ENCODE results near the gene AKT3.
"Not testable (repeated sequence)": the region's sequence is repeated elsewhere in the genome, so short reads cannot be mapped to it uniquely, and the experiment has no call there.

AKT3 gene

GRCh38 chr1:243597383-243597782, 252.7 kb downstream of the AKT3 start:
- DNase-seq (ENCODE audit: low spot score): peak; percentile 50

- peak; percentile 85 for DNase-seq (ENCODE audit: low spot score)
Measured at GRCh38 chr1:243596431-243597062, 253.5 kb downstream of the AKT3 start.

GRCh38 chr1:243595527-243596210, 254.4 kb downstream of the AKT3 start:
- no peak for DNase-seq (ENCODE audit: low spot score)

GRCh38 chr1:243594455-243594854, 255.6 kb downstream of the AKT3 start:
- DNase-seq (ENCODE audit: low spot score): no peak

- DNase-seq (ENCODE audit: low spot score): not testable (repeated sequence)
Measured at GRCh38 chr1:243589286-243589685, 260.8 kb downstream of the AKT3 start.

GRCh38 chr1:243587823-243588560, 262.1 kb downstream of the AKT3 start:
- no peak for DNase-seq (ENCODE audit: low spot score)

- no peak for DNase-seq (ENCODE audit: low spot score)
Measured at GRCh38 chr1:243587285-243587684, 262.8 kb downstream of the AKT3 start.

- no peak for DNase-seq (ENCODE audit: low spot score)
Measured at GRCh38 chr1:243585982-243586381, 264.1 kb downstream of the AKT3 start.

- DNase-seq (ENCODE audit: low spot score): no peak
Measured at GRCh38 chr1:243582326-243582725, 267.7 kb downstream of the AKT3 start.

- no peak for DNase-seq (ENCODE audit: low spot score)
Measured at GRCh38 chr1:243580984-243581383, 269.1 kb downstream of the AKT3 start.

GRCh38 chr1:243580072-243580471, 270.0 kb downstream of the AKT3 start:
- peak; percentile 8 for DNase-seq (ENCODE audit: low spot score)

GRCh38 chr1:243575070-243575469, 275.0 kb downstream of the AKT3 start:
- no peak for DNase-seq (ENCODE audit: low spot score)

GRCh38 chr1:243572940-243573339, 277.1 kb downstream of the AKT3 start:
- no peak for DNase-seq (ENCODE audit: low spot score)

GRCh38 chr1:243568793-243569192, 281.2 kb downstream of the AKT3 start:
- no peak for DNase-seq (ENCODE audit: low spot score)

- DNase-seq (ENCODE audit: low spot score): no peak
Measured at GRCh38 chr1:243564814-243565213, 285.2 kb downstream of the AKT3 start.

- no peak for DNase-seq (ENCODE audit: low spot score)
Measured at GRCh38 chr1:243563732-243564131, 286.3 kb downstream of the AKT3 start.

- DNase-seq (ENCODE audit: low spot score): no peak
Measured at GRCh38 chr1:243562473-243562872, 287.6 kb downstream of the AKT3 start.

- DNase-seq (ENCODE audit: low spot score): no peak
Measured at GRCh38 chr1:243561588-243562319, 288.3 kb downstream of the AKT3 start.

GRCh38 chr1:243559575-243560162, 290.4 kb downstream of the AKT3 start:
- no peak for DNase-seq (ENCODE audit: low spot score)

- DNase-seq (ENCODE audit: low spot score): no peak
Measured at GRCh38 chr1:243558576-243558975, 291.5 kb downstream of the AKT3 start.

- no peak for DNase-seq (ENCODE audit: low spot score)
Measured at GRCh38 chr1:243557866-243558265, 292.2 kb downstream of the AKT3 start.

GRCh38 chr1:243554686-243555085, 295.4 kb downstream of the AKT3 start:
- no peak for DNase-seq (ENCODE audit: low spot score)
